Measurements from ENCODE around the gene CNIH2.

DNA sequence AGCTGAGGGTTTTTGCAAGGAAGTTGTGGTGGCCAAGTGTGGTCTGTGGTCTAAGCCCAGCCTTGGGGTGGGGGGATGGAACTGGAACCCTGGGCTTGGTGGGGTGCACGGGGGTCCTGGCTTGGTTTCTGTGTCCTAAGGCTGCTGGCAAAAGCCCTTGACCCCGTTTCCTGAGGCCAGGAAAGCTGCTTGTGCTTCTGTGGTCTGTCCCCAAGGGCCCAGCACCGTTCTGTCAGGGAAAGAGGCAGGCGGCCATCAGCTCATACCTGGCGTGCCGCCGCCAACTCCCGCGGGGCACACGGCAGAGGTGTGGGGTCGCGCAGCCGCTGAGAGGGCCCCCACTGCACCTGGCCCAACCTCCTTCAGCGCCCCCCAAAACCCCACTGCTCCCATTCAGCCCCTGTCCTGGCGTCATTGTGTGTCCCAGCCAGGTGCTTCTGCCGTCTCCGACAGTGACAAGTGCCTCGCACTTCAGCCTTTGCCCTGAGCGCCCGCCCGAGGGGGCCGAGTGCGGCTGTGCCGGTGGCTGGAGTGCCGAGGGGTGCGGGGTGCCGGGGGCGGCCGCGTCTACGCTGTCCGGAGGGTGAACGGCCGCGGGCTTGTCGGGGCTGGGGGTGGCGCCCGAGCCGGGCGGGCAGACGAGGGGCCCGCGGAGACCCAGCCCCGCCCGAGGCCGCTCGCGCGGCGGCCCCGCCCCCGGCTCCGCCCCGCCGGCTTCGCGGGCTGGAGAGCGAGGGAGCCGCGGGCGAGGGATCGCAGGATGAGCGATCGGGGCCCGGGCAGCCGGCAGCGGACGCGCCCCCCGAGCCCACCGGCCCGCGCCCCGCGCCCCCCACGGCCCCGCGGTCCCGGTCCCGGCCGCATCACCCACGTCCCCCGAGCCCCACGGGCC is at the start of gene CNIH2:
- TF ChIP-seq SAP30 (IDR thresholded peaks at IDR 0.05; ENCODE audit: insufficient read depth, insufficient replicate concordance, low read length) (no peak), RBBP5 (IDR thresholded peaks at IDR 0.05; ENCODE audit: borderline replicate concordance, low read depth, low read length) (peak; percentile 46; the same call in 1 of the 2 replicates), ASH2L (IDR thresholded peaks at IDR 0.05; ENCODE audit: low read length) (no peak), GABPA (IDR thresholded peaks at IDR 0.05; ENCODE audit: borderline replicate concordance, insufficient read depth, low read length) (no peak), EZH2 (IDR thresholded peaks at IDR 0.05; ENCODE audit: low read depth, low read length, severe bottlenecking) (no peak), POLR2A (IDR thresholded peaks at IDR 0.05; ENCODE audit: control extremely low read depth in 1 of 2, low read depth in 2 of 2, low read length in 2 of 2) (peak in 1 of 2 experiments; percentile 36; a peak in 1 of 3 replicates), CBX8 (IDR thresholded peaks at IDR 0.05; ENCODE audit: borderline replicate concordance, low read depth, low read length) (no peak), MAFK (IDR thresholded peaks at IDR 0.05; ENCODE audit: low read depth, low read length) (no peak), EP300 (IDR thresholded peaks at IDR 0.05; ENCODE audit: borderline replicate concordance in 1 of 2, low read depth in 2 of 2, low read length in 2 of 2) (no peak), YY1 (IDR thresholded peaks at IDR 0.05; ENCODE audit: low read depth, low read length) (peak; percentile 13; the same call in 1 of the 2 replicates), CEBPB (IDR thresholded peaks at IDR 0.05; ENCODE audit: low read depth, low read length) (no peak), SUZ12 (IDR thresholded peaks at IDR 0.05; ENCODE audit: low read length) (no peak)
- TF ChIP-seq, protein P1, sequence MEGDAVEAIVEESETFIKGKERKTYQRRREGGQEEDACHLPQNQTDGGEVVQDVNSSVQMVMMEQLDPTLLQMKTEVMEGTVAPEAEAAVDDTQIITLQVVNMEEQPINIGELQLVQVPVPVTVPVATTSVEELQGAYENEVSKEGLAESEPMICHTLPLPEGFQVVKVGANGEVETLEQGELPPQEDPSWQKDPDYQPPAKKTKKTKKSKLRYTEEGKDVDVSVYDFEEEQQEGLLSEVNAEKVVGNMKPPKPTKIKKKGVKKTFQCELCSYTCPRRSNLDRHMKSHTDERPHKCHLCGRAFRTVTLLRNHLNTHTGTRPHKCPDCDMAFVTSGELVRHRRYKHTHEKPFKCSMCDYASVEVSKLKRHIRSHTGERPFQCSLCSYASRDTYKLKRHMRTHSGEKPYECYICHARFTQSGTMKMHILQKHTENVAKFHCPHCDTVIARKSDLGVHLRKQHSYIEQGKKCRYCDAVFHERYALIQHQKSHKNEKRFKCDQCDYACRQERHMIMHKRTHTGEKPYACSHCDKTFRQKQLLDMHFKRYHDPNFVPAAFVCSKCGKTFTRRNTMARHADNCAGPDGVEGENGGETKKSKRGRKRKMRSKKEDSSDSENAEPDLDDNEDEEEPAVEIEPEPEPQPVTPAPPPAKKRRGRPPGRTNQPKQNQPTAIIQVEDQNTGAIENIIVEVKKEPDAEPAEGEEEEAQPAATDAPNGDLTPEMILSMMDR (IDR thresholded peaks at IDR 0.05; ENCODE audit: control extremely low read depth in 1 of 3, insufficient read depth in 1 of 3, low read depth in 1 of 3, low read length in 3 of 3) = no peak

Data from H1 (cell line).